K562 (cell line): ENCODE measurements around the gene KCTD21. TPM values are rescaled to one million over a fixed set of nuclear protein-coding genes. Genes with fewer than 3 reads are reported as not detected.
A peak's percentile ranks its signal among the peaks of the same experiment; 100 is the strongest.

Experiments used
- BHLHE40 ChIP-seq: IDR thresholded peaks from 2 replicates; pipeline ENCODE4 v1.6.1; 2011; ENCODE audit warnings: low read length, improper control_type of control experiment
- KHSRP ChIP-seq: fragments of 450-650 bp; IDR thresholded peaks from 2 replicates; pipeline ENCODE4 v1.6.1; 2017
- MEIS2 ChIP-seq: fragments of 450-650 bp; IDR thresholded peaks from 2 replicates; pipeline ENCODE4 v1.6.1; 2014; ENCODE audit warnings: mild to moderate bottlenecking; ENCODE audit not compliant: partially characterized antibody
- RBM25 ChIP-seq: fragments of 200-400 bp; formaldehyde crosslinking; IDR thresholded peaks from 2 replicates; pipeline ENCODE4 v1.6.1; 2018; ENCODE audit warnings: low read length, low read depth, moderate library complexity; ENCODE audit not compliant: severe bottlenecking
- TGIF2 ChIP-seq: sonication (generic); formaldehyde crosslinking; IDR thresholded peaks from 2 replicates; pipeline ENCODE4 v1.8.1; 2022; ENCODE audit warnings: mild to moderate bottlenecking, missing genetic modification reagents, moderate library complexity
- YY1 ChIP-seq, 3 experiments: IDR thresholded peaks; 2 replicates each; pipeline ENCODE4 v1.6.1; 2011; ENCODE audit warnings: low read length in 2 of 3, mild to moderate bottlenecking in 2 of 3, moderate library complexity in 2 of 3, borderline replicate concordance in 1 of 3, control low read depth in 1 of 3, low read depth in 1 of 3; ENCODE audit not compliant: insufficient read depth in 3 of 3, insufficient replicate concordance in 2 of 3, control insufficient read depth in 1 of 3, insufficient read length in 1 of 3; ENCODE audit errors: extremely low read depth in 1 of 3
- ZNF212 ChIP-seq: fragments of 450-650 bp; formaldehyde crosslinking; IDR thresholded peaks from 2 replicates; pipeline ENCODE4 v1.4.0; 2020; ENCODE audit warnings: mild to moderate bottlenecking
- ZNF668 ChIP-seq: fragments of 250-450 bp; sonication (Bioruptor Pico); IDR thresholded peaks from 2 replicates; pipeline ENCODE4 v1.8.0; 2022; ENCODE audit warnings: mild to moderate bottlenecking, inconsistent platforms
- polyA plus RNA-seq, 8 experiments: library from polyadenylated mRNA; depleted of rRNA in 4 of 8; stranded (reverse) in 5 of 8; unstranded in 3 of 8; fragments of >200 nt; fragmentation: Nextera tagmentation in 2 of 8; fragmentation: Illumina TruSeq in 1 of 8; extraction: Ambion mirVana in 2 of 8; extraction: Trizol in 1 of 8; gene quantifications; 2 replicates each; pipeline versions ENCODE4 v1.2.1 to v1.2.3, GENCODE V29; 2011 to 2014; ENCODE audit warnings: inconsistent platforms in 1 of 8, missing spikeins in 1 of 8
- total RNA-seq, 7 experiments: library from RNA; depleted of rRNA in 6 of 7; stranded (reverse); fragments of >200 nt in 6 of 7; fragmentation: Illumina TruSeq in 2 of 7; extraction: Trizol in 2 of 7; gene quantifications; 2 replicates each; pipeline versions ENCODE4 v1.2.1 to v1.2.3, GENCODE V29; 2011 to 2021; ENCODE audit warnings: low replicate concordance in 1 of 7
- TF ChIP-seq, protein P1 (sequence below): fragments of 250-450 bp; sonication (Bioruptor Pico); IDR thresholded peaks from 2 replicates; pipeline ENCODE4 v1.4.0; 2020; ENCODE audit warnings: mild to moderate bottlenecking
- TF ChIP-seq, protein P2 (sequence below): conservative IDR thresholded peaks from 2 replicates; pipeline ENCODE4 v1.6.1; 2011; ENCODE audit warnings: low read depth, mild to moderate bottlenecking, low read length; ENCODE audit not compliant: control insufficient read depth
- TF ChIP-seq, protein P3 (sequence below): fragments of 450-650 bp; formaldehyde crosslinking; IDR thresholded peaks from 2 replicates; pipeline ENCODE4 v1.4.0; 2020; ENCODE audit warnings: mild to moderate bottlenecking, moderate library complexity
- TF ChIP-seq, protein P4 (sequence below), 2 experiments: IDR thresholded peaks; 2 replicates each; pipeline ENCODE4 v1.6.1; 2012; ENCODE audit warnings: improper control_type of control experiment in 2 of 2, low read depth in 2 of 2, low read length in 2 of 2, borderline replicate concordance in 1 of 2
- TF ChIP-seq, protein P5 (sequence below): fragments of 450-650 bp; IDR thresholded peaks from 2 replicates; pipeline ENCODE4 v1.6.1; 2016; ENCODE audit warnings: borderline replicate concordance

Gene KCTD21
- total and polyA plus RNA-seq, 9 of the 15 experiments (the other 6 are each of a cell fraction or from before 2014, with no cell fraction given) = 0.34 to 5.4 (median 1.9) TPM

DNA sequence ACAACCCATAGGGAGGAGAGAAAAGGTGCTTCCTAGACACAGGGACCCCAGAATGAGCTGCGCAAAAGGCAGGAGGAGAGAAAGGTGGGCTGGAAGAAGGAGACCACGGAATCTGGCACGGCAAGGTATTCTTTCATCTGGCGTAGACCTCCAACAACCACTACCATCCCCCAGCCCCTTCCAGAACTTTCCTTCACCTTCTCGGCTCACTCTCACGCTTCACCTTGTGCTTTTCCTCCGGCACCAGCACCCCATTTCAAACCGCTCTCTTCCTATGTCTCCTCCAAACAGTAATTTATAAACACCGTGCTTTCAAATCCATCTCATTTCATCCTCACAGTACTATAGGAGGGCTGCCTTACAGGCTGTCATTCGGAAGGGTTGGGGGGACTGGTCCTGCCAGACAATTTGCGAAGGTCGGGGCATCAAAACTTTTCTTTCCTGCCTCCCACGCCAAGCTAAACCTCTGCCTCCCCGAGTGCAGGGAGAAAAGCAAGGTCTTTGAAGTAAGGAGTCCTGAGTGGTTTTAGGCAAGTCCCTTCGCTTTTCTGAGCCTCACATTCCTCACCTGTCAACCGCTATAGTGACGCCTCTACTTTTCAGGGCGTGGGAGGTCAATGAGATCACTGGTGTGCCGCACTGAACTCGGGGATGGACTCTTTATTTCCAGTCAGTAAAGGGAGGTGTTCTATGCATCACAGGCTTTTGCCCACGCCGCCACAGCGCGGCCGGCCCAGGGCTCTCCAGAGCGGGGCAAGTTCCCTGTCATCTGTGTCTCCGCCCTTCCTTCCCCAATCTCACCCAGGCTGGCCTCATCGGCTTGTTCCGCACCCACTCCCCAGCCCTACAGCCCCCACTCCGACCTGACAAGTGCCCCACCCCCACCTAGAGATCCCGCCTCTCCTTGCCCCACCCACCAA is 800 bp downstream of the KCTD21 start (continued):
- TF ChIP-seq, protein P1, sequence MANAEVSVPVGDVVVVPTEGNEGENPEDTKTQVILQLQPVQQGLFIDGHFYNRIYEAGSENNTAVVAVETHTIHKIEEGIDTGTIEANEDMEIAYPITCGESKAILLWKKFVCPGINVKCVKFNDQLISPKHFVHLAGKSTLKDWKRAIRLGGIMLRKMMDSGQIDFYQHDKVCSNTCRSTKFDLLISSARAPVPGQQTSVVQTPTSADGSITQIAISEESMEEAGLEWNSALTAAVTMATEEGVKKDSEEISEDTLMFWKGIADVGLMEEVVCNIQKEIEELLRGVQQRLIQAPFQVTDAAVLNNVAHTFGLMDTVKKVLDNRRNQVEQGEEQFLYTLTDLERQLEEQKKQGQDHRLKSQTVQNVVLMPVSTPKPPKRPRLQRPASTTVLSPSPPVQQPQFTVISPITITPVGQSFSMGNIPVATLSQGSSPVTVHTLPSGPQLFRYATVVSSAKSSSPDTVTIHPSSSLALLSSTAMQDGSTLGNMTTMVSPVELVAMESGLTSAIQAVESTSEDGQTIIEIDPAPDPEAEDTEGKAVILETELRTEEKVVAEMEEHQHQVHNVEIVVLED = no peak
- TF ChIP-seq, protein P2, sequence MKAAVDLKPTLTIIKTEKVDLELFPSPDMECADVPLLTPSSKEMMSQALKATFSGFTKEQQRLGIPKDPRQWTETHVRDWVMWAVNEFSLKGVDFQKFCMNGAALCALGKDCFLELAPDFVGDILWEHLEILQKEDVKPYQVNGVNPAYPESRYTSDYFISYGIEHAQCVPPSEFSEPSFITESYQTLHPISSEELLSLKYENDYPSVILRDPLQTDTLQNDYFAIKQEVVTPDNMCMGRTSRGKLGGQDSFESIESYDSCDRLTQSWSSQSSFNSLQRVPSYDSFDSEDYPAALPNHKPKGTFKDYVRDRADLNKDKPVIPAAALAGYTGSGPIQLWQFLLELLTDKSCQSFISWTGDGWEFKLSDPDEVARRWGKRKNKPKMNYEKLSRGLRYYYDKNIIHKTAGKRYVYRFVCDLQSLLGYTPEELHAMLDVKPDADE = peak; percentile 41; the same call in 1 of the 2 replicates
- no peak for TF ChIP-seq RBM25
- no peak for TF ChIP-seq BHLHE40
- TF ChIP-seq TGIF2 (CRISPR knock-in tag) = no peak
- TF ChIP-seq ZNF668 (CRISPR knock-in tag) = no peak
- peak; percentile 38 for TF ChIP-seq MEIS2
- TF ChIP-seq, protein P3, sequence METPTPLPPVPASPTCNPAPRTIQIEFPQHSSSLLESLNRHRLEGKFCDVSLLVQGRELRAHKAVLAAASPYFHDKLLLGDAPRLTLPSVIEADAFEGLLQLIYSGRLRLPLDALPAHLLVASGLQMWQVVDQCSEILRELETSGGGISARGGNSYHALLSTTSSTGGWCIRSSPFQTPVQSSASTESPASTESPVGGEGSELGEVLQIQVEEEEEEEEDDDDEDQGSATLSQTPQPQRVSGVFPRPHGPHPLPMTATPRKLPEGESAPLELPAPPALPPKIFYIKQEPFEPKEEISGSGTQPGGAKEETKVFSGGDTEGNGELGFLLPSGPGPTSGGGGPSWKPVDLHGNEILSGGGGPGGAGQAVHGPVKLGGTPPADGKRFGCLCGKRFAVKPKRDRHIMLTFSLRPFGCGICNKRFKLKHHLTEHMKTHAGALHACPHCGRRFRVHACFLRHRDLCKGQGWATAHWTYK (CRISPR knock-in tag) = no peak
- TF ChIP-seq KHSRP = no peak
- TF ChIP-seq ZNF212 (CRISPR knock-in tag) = no peak
- TF ChIP-seq, protein P4, sequence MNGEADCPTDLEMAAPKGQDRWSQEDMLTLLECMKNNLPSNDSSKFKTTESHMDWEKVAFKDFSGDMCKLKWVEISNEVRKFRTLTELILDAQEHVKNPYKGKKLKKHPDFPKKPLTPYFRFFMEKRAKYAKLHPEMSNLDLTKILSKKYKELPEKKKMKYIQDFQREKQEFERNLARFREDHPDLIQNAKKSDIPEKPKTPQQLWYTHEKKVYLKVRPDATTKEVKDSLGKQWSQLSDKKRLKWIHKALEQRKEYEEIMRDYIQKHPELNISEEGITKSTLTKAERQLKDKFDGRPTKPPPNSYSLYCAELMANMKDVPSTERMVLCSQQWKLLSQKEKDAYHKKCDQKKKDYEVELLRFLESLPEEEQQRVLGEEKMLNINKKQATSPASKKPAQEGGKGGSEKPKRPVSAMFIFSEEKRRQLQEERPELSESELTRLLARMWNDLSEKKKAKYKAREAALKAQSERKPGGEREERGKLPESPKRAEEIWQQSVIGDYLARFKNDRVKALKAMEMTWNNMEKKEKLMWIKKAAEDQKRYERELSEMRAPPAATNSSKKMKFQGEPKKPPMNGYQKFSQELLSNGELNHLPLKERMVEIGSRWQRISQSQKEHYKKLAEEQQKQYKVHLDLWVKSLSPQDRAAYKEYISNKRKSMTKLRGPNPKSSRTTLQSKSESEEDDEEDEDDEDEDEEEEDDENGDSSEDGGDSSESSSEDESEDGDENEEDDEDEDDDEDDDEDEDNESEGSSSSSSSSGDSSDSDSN (IDR thresholded peaks at IDR 0.05; ENCODE audit: borderline replicate concordance in 1 of 2, low read depth in 2 of 2, low read length in 2 of 2) = peak in 1 of 2 experiments; percentile 44; a peak in 1 of 4 replicates
- peak in 1 of 3 experiments; percentile 10 for TF ChIP-seq YY1 (IDR thresholded peaks at IDR 0.05; ENCODE audit: borderline replicate concordance in 1 of 3, control insufficient read depth in 1 of 3, extremely low read depth in 1 of 3, insufficient read depth in 3 of 3, insufficient read length in 1 of 3, insufficient replicate concordance in 2 of 3, low read depth in 1 of 3, low read length in 2 of 3)
- TF ChIP-seq, protein P5, sequence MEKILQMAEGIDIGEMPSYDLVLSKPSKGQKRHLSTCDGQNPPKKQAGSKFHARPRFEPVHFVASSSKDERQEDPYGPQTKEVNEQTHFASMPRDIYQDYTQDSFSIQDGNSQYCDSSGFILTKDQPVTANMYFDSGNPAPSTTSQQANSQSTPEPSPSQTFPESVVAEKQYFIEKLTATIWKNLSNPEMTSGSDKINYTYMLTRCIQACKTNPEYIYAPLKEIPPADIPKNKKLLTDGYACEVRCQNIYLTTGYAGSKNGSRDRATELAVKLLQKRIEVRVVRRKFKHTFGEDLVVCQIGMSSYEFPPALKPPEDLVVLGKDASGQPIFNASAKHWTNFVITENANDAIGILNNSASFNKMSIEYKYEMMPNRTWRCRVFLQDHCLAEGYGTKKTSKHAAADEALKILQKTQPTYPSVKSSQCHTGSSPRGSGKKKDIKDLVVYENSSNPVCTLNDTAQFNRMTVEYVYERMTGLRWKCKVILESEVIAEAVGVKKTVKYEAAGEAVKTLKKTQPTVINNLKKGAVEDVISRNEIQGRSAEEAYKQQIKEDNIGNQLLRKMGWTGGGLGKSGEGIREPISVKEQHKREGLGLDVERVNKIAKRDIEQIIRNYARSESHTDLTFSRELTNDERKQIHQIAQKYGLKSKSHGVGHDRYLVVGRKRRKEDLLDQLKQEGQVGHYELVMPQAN = no peak
